NT2/D1 (cell line): ENCODE data around the gene MYBPHL.

Experiments used
- YY1 ChIP-seq: IDR thresholded peaks from 2 replicates; pipeline ENCODE4 v1.6.1; 2011; ENCODE audit not compliant: insufficient read length, insufficient read depth
- ZNF274 ChIP-seq: IDR thresholded peaks from 2 replicates; pipeline ENCODE4 v1.6.1; 2011; ENCODE audit warnings: mild to moderate bottlenecking, low read depth, low read length

- TF ChIP-seq ZNF274 (no peak), YY1 (no peak)
These were observed 45.2 kb downstream of the MYBPHL start for GRCh38 chr1:109261578-109261977.
